EH (cell line): ENCODE measurements around the gene BBS4.
A peak's percentile ranks its signal among the peaks of the same experiment; 100 is the strongest.

ENCODE experiments used
- DNase-seq: peaks from one replicate; pipeline ENCODE4 v3.0.0-alpha.2; 2015; ENCODE audit warnings: low read depth

The BBS4 gene

GRCh38 chr15:72764656-72765055 is 78.6 kb downstream of the BBS4 start:
- peak; percentile 17 for DNase-seq

DNA sequence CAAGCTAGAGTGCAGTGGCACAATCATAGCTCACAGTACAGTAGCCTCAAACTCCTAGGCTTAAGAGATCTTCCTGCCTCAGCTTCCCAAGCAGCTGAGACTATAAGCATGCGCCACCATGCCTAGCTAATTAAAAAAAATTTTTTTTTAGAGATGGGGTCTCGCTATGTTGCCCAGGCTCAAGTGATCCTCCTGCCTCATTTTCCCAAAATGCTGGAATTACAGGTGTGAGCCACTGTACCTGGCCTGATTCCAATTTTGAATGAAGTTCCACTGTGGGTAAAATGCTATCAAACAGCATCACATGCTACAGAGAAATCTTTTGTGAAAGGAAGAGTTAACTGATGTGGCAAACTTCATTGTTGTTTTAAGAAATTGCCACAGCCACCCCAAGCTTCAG is 80.0 kb downstream of the BBS4 start:
- DNase-seq: no peak

GRCh38 chr15:72766780-72767179 is 80.8 kb downstream of the BBS4 start:
- DNase-seq: no peak

DNA sequence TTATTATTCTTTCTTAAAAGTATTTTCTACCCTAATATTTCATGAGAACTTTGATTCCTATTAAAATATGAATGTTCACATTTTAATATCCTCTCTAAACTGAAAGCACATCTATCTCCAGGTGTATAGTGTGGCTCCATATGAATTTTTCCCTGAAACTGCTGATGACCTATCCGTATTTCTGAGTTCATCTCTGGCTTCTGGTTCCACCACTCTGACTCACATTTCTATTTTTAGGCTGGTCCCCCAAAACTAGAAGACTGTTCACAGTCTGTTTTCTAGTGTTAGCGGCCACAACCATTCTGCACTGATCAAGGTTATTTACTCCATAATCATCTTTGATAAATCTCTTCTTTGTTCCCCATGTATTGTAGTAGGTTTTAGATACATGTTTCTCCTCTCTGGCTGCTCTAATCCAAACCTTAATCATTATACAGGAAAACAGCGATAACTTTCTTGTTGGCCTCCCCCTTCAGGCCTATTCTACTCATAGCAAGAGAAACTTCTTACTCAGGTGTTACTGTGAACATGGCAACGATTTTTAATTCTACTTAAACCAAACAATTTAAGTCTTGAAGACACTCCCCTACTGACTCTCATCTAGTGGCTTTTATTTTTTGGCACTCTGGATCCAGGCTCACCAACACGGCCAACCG is 84.8 kb downstream of the BBS4 start:
- DNase-seq: no peak

- no peak for DNase-seq
Observed at GRCh38 chr15:72771329-72771725, 85.3 kb downstream of the BBS4 start.

GRCh38 chr15:72774696-72775383 is 88.8 kb downstream of the BBS4 start:
- DNase-seq: no peak

DNA sequence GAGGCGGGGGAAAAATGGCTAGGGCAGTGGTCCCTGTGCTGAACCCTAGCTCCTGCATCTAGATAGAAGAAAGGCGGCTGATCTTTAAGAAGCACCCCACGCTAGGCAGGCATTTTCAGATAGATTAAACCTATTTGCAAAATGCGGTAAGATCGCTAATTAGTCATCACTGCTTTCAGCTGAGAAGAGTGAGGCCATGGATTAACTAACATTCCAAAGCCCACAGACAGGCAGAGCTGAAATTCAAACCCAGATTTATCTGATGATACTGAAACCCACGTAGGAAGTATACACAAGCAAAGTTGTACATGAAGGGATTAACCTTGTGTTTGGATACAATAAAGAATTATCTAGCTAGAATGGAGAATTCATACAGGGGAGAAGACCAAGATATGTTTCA is 92.8 kb downstream of the BBS4 start:
- DNase-seq: no peak

- DNase-seq: no peak
Observed at GRCh38 chr15:72781631-72782030, 95.6 kb downstream of the BBS4 start.

- peak; percentile 16 for DNase-seq
Observed at GRCh38 chr15:72782274-72783003, 96.4 kb downstream of the BBS4 start.

DNA sequence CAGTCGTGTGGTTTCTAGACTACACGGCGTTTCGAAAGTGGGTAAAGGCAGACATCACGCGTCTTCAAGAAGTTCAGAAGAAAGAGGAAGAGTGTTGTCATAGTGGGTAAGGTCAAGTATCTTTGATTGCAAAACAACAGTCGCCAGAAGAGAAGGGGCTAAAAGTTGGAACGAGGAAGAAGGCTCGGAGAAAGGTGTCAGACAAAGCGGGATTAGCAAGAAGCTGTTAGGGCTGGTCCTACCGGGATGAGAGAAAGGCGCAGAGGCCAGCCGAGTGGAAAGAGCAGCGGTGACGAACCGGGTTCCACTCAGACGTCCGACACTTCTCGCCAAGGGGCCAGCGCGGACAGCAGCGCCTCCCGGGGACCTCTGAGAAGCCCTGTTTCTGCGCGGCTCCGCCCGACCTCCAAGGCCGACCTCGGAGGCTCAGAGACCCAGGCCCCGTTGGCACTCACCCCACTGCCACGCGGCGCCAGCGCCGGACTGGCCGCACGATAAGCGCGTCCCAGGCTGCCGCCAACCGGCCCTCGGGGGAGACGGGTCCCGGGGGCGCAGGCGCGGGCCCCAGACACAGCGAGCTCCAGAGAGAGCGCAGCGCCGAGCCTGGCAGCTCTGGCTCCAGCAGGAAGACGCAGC is 97.1 kb downstream of the BBS4 start:
- DNase-seq: peak; percentile 46

GRCh38 chr15:72783640-72784455 is 97.8 kb downstream of the BBS4 start, which contains the start of gene ADPGK:
Gene ADPGK (minus strand): TSS chr15:72783758. CDS start chr15:72783691, 67 bp downstream.
- DNase-seq: peak; percentile 89

DNA sequence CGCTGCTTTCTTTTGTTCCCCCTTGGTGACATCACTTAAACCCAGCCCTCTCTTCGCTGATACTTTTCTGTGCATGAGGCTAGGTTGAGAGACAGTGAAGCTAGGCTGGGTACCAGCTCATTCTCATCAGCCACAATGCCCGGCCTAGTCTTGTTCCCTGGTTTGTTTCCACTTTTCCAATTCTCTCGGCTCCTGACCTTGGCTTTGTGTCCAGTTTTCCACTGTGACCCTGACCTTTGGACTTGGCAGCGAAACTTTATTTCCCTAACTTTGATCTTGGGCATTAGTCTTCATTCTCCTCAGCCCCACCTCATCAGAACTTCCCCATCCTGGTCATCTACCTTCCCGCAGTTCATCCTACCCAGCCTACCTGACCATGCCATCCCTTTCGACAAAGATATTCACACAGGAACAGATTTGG is 98.5 kb downstream of the BBS4 start:
- DNase-seq: no peak

DNA sequence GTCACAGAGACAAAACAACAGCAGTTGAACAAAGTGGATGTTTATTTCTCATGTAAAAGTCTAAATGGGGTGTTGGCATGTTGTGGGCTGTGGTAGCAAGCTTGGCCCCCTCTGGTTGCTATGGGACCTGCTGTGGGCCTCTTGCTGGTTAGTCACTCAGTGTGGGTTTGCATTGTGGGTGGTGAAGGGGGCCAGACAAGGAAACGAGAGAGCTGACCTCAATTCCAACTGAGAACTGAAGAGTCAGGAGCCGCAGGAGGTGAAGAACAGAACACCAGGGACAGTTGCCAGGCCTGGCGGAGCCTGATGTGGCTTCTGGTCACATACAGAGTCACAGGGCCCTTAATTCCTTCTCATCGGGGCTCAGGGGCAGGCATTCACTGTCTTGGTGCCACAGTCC is 99.4 kb downstream of the BBS4 start:
- DNase-seq: peak; percentile 35

GRCh38 chr15:72785841-72786240 is 99.8 kb downstream of the BBS4 start:
- DNase-seq: no peak

DNA sequence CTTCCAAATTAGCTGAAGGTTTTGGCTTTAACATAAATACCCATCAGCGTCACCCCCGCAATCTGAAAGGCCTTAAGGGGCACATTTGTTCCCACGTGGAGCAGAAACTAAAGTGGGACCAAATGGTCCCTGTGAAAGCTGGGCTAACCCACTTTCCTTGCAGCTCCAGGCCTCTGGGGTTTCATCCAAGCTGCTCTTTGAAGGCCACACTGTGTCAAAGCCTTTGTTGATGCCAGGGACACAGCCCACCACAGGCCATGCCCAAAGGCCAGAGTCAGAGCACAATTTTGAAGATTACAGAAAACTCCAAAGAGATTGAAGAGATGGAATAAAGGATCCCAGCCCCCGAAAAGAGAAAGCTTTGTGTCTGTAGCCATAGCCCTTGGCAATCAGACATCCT is 100.2 kb downstream of the BBS4 start:
- DNase-seq: no peak

DNA sequence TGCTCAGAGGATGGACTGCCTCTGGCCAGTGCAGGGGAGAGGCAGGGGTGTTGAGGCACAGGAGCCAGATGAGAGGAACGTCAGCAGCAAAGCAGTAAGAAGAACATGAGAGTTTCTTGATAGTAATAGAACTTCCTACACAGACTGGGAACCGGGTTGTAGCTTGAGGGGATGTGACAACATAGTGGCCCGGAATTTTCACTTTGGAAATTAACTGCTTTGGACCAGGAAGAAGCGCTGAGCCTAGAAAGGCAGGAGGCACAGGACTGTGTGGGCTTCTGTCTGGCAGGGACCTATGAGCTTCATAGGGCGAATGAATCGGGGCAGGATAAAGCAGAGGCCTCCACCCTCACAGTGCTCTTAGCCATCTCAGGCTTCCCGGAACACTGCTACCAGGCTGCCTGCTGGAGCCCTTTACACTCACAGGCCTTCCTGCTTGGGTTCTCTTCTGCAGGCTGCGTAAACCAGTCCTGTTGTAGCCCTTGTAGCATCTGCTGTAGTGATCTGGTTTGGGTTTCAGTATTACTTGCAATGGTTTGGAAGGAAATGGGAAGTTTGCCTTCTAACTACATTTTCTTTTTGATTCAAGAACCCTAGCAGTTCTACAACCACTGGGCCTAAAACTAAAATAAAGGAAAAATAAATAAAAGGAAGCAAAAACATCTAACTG is 100.8 kb downstream of the BBS4 start:
- DNase-seq: no peak

DNA sequence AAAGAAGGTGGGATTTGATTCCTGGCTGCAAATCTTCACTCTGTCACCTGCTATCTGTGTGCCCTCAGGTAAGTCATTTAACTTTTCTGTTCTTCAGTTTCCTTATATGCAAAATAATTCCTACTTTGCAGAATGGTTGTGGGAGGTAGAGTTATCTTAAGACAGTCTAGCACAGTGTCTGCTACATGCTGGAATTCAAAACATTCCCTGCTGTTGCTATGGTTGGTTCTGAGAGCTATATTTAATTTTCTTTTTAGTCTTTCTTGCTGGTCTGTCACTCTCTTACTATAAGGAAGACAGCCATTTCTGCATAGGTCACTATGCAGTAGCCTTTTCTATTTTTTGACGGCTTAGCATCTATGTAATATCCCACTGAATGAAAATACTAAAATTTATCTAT is 101.5 kb downstream of the BBS4 start:
- no peak for DNase-seq
